GM04503 (cell line): ENCODE results near the gene ITIH5.

ENCODE experiments used
- DNase-seq: peaks from one replicate; pipeline ENCODE4 v3.0.0-alpha.2; 2012; ENCODE audit warnings: low read depth

The ITIH5 gene

DNA sequence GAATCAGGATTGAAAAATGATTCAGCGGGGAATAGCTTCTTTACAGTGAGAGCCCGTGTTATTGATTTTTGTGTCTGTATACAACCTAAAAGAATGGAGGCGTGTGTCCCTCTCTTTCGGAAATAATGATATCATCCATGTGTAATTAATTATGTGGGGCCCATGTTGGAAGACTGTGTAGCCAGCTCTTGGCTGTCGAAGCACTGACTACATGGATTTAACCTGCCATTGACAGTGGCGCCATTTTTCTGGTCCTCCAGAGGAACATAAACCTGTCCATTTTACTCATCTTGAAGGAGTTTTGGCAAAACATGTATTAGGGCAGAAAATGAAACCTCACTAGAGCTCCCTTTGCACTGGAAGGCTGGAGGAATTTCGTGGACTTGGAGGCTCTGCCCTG lies 119.6 kb downstream of the ITIH5 start:
- DNase-seq: no peak

DNA sequence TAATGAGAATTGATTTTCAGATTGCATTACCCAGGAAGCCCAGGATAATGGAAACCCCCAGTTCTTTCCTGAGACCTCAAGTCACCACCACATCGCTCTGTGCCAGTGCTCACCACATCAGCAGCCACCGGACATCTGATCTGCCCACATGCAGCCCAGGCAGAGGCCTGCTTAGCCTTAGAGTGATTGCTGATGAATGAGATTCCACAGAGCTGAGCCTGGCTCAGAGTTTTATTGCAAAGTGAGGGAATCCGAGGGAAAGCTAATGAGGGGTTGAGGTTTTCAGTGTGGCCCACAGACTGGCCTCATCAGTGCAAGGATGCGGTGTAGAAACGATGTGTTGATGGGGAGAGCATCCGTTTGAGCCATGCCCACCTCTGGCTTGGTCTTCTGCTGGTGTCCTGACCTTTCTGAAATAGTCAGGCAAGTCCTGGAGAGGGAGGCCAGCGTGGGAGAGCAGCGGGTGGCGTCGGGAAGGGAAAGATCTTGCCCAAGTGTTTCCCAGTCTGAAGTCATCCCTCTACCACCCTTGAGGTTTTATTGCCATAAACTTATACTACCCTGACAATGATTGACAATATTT lies 120.3 kb downstream of the ITIH5 start:
- no peak for DNase-seq

GRCh38 chr10:7545792-7546191 lies 121.0 kb downstream of the ITIH5 start:
- DNase-seq: no peak

- DNase-seq: no peak
These were observed 121.5 kb downstream of the ITIH5 start for GRCh38 chr10:7545261-7545660.

DNA sequence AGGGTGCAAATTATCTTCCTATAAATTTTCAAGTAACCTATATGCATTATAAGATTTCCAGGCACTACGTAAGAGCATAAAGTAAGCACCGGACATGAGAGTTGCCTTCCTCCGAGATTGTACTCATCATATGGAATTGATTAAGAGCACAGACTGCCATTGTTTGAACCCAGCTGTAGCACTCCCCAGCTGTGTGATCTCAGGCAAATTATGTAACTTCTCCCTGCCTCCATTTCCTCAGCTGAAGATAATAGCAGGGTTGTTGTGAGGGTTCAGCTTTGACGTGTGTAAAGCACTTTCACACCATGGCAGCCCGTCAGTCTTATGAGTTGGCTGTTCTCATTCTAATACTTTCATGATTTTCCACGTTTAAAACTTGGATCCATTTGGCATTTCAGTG lies 122.6 kb downstream of the ITIH5 start:
- no peak for DNase-seq

GRCh38 chr10:7542189-7542914 lies 124.4 kb downstream of the ITIH5 start:
- no peak for DNase-seq

GRCh38 chr10:7541137-7542087 lies 125.4 kb downstream of the ITIH5 start:
- no peak for DNase-seq

DNA sequence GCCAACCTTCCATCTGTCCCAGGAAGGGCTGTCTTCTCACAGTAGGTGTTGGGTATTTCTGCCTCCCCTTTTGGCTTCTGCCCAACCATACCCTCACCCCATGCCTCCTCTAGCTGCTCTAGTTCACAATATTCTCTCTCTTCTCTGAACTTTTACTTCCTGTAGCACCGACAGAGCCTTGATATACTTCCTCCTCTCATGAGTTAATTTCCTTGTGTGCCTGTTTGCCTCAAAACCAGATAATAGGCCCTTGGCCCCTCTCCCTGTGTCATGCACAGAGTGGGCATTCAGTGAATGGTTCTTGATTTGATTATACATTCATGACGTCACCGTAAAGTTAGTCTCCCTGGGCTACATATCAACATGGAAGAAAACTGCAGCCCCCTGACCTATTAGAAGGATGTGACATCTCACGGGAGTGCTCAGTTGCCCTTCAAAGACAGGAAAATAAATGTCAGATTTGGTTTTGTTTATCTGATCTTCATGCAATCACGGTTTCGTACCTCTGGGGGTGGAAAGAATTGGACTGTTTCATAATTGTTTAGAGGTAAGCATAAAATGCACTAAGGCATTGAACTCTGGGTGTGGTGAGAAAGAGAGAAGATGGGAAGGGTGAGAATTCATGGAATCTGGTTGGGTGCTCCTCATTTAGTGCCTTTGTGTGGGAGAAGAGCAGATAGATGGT lies 127.7 kb downstream of the ITIH5 start:
- no peak for DNase-seq

DNA sequence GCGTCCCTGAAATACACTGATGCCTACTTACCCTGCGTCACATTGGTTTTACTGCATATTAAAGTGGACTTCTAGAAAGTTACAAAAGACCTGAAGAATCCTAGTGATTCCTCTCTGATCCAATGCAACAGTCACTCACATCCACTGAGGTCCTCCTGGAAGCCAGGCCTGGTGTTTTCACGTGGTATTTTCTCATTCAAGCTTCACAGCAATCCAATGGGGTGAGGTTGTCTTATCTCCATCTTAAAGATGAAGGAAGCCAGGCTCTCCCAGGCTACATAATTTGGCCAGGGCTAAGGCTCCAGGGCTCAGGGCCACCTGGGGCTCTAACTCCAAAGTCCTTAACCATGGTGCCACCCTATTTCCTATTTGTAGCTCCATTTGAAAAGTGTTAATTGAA lies 129.6 kb downstream of the ITIH5 start:
- DNase-seq: no peak

DNA sequence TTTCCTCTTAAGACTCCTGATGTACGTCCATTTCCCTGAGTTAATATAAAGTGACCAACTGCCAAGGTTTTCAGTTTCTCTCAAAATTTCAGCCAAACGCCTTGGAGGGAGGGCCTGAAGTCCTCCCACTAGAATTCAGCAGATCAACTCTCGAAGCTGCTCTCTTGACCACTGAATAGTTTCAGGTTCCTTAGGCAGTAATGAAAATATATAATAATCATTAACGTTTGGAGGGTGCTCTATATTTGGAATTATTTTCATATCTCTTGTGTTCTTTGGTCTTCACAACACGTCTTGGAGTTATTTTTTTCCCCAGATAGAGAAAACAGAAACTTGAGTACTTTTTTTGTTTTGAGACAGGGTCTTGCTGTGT lies 132.3 kb downstream of the ITIH5 start:
- DNase-seq: no peak

DNA sequence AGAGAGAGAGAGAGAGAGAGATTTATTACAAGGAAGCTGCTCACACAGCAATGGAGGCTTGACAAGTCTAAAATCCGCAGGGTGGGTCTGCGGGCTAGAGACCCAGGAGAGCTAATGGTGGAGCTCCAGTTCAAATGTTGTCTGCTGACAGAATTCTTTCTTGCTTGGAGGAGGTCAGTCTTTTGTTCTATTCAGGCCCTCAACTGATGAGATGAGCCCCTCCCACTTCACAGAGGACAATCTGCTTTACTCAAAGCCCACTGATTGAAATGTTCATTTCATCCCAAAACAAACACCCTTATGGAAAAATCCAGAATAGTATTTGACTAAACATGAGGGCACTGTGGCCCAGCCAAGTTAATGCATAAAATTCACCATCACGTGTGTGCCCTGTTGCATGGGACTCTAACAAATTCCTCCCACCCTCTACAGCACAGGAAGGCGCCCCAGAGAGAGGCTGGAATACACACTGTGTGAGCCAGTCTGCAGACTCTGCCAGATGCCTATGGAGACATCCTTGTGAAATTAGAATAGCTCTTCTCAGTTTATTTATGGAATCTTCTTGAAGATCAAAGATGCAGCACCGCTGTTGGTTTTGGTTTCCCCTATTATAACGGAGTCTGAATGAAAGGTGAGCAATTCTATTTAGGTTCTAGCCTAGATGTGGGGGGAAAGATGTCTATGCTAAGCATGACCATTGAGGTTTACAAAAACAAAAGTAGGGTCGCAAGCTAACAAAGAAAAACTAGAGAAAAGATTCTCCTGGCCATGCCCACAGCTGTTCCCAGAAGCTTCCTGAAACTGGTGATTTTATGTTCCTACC lies 132.9 kb downstream of the ITIH5 start:
- DNase-seq: no peak

DNA sequence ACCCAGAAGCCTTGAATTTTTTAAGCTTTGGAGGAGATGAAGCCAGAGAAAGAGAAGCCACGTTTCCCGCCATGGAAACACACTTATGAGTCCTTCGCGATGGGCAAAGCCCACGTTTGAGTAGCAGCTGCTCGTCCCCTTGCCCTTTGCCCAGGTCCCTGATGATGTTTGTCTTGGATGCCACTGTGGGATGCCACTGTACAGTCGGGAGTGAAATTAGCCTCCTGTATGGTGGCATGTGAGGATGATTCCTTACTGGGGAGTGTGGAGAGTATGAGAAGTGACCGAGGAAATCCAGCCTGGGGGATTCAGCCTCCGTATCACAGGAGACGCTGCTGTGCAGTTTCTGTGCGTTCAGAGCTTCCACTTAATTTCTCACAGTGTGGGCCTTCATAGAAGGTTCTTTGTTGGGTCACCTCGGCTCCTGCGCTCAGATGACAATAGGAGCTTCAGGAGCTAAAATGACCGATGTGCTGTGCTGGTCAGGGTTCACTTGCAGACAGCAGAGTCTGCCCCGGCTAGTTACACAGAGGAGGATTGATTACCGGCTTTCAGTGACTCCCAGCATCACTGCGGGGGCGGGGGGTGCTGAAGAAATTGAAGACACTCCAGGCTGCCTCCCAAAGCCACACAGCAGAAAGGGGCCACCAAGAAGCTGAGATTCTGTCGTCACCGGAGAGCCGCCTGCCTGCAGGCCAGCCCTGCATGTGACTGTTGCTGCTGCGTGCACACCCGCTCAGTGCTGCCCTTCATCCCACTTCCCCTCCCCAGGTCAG lies 133.9 kb downstream of the ITIH5 start:
- no peak for DNase-seq

DNA sequence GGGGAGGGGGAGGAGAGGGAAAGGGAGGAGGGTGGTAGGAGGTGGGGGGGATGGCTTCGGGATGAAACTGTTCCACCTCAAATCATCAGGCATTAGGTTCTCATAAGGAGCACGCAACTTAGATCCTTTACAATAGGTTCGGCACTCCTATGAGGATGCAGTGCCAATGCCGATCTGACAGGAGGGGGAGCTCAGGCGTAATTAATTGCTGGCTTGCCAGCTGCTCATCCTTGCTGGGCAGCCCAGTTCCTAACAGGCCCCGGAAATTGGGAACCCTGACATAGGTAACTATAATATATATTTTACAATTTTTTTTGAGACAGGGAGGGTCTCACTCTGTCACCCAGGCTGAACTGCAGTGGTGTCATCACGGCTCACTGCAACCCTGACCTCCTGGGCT lies 137.1 kb downstream of the ITIH5 start:
- no peak for DNase-seq

- DNase-seq: no peak
These were observed 139.3 kb downstream of the ITIH5 start for GRCh38 chr10:7527468-7527867.

GRCh38 chr10:7526017-7526400 lies 140.8 kb downstream of the ITIH5 start:
- no peak for DNase-seq

GRCh38 chr10:7525314-7526016 lies 141.3 kb downstream of the ITIH5 start:
- DNase-seq: peak; percentile 27

DNA sequence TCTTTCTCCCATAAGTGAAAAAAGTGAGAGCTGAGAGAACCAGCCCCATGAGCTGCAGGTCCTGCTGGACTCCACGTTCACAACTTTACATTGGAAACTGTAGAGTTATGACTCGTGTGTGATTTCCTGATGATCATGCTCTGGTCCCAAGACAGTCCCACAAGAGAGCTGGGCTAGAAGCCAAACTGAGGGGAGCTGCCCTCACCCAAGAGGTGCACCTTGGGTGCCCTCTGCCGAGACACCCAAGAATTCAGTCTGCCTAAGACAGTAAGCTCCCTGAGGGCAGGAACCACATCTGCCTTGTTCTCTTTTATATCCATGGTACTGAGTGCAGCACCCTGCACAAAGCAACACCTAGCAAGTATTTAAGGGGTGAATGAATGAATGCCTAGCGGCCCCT lies 143.1 kb downstream of the ITIH5 start:
- DNase-seq: no peak

- no peak for DNase-seq
These were observed 146.0 kb downstream of the ITIH5 start for GRCh38 chr10:7520507-7521485.

- no peak for DNase-seq
These were observed 147.4 kb downstream of the ITIH5 start for GRCh38 chr10:7519351-7519750.
